GM12878 (cell line): Measurements from ENCODE around the gene ZYX.

ENCODE experiments used
- RFX5 ChIP-seq: IDR thresholded peaks from 2 replicates; pipeline ENCODE4 v1.6.1; 2011; ENCODE audit warnings: low read depth, low read length, improper control_type of control experiment
- YY1 ChIP-seq: IDR thresholded peaks from 2 replicates; pipeline ENCODE4 v1.6.1; 2011; ENCODE audit warnings: low read depth, mild to moderate bottlenecking, low read length
- TF ChIP-seq, protein P1 (sequence below): IDR thresholded peaks from 2 replicates; pipeline ENCODE4 v1.6.1; 2012; ENCODE audit warnings: improper control_type of control experiment, low read depth, low read length; ENCODE audit not compliant: insufficient replicate concordance

DNA sequence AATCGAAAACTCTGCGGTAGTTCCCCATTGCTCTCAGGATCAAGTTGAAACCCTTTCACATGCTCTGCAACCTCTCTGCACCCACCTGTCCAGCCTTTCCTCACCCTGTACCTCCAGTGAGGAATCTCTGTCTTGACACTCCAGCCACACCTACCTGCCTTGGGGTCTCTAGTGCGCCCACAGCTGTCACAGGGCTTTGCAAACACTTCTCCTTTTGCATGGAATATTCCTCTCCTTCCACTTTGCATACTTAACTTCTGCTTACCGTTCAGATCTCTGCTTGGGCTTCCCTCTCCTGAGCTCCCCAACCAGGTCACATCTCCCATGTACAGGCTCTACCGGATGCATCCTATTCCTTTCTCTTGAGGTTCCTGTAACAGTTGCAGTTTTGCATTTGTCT, 6.6 kb upstream of the ZYX start:
- TF ChIP-seq RFX5 (no peak), YY1 (no peak)
- TF ChIP-seq, protein P1, sequence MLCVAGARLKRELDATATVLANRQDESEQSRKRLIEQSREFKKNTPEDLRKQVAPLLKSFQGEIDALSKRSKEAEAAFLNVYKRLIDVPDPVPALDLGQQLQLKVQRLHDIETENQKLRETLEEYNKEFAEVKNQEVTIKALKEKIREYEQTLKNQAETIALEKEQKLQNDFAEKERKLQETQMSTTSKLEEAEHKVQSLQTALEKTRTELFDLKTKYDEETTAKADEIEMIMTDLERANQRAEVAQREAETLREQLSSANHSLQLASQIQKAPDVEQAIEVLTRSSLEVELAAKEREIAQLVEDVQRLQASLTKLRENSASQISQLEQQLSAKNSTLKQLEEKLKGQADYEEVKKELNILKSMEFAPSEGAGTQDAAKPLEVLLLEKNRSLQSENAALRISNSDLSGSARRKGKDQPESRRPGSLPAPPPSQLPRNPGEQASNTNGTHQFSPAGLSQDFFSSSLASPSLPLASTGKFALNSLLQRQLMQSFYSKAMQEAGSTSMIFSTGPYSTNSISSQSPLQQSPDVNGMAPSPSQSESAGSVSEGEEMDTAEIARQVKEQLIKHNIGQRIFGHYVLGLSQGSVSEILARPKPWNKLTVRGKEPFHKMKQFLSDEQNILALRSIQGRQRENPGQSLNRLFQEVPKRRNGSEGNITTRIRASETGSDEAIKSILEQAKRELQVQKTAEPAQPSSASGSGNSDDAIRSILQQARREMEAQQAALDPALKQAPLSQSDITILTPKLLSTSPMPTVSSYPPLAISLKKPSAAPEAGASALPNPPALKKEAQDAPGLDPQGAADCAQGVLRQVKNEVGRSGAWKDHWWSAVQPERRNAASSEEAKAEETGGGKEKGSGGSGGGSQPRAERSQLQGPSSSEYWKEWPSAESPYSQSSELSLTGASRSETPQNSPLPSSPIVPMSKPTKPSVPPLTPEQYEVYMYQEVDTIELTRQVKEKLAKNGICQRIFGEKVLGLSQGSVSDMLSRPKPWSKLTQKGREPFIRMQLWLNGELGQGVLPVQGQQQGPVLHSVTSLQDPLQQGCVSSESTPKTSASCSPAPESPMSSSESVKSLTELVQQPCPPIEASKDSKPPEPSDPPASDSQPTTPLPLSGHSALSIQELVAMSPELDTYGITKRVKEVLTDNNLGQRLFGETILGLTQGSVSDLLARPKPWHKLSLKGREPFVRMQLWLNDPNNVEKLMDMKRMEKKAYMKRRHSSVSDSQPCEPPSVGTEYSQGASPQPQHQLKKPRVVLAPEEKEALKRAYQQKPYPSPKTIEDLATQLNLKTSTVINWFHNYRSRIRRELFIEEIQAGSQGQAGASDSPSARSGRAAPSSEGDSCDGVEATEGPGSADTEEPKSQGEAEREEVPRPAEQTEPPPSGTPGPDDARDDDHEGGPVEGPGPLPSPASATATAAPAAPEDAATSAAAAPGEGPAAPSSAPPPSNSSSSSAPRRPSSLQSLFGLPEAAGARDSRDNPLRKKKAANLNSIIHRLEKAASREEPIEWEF: no peak
